ENCODE results near the gene LRRC46. TPM values are rescaled to one million over a fixed set of nuclear protein-coding genes. Genes with fewer than 3 reads are reported as not detected.

Gene LRRC46
- total and polyA plus RNA-seq, 2 of the 13 experiments (the other 11 are each of a cell fraction or from before 2014, with no cell fraction given) = 0.09 TPM

DNA sequence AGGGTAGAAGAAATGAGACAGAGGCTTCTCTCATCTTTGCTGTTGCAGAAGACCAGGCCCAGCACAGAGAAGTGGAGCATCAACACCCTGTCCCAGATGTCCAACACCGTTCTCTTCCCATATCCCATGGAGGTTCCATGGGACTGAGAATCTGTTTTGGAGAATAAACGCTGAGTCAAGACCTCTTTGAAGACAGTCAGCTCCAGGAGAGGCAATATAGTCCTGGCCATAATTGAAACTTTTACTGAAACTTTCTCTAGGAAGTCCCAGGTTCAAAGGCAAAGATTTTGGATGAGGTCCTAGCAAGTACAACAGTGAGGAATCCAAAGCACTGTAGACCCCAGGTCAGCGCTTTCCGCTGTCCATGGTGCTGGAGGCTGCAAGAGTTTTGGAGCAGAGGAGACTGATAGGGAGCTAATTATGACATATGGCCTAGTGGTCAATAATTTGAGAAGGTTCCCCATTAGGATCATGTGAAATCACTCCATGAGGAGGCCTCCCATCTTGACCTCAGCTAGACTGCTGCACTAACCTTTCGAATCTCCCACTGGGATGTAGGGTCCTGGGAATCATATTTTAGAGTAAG, 45.8 kb upstream of the LRRC46 start (continued):
- TF ChIP-seq, protein P1, sequence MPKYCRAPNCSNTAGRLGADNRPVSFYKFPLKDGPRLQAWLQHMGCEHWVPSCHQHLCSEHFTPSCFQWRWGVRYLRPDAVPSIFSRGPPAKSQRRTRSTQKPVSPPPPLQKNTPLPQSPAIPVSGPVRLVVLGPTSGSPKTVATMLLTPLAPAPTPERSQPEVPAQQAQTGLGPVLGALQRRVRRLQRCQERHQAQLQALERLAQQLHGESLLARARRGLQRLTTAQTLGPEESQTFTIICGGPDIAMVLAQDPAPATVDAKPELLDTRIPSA (CRISPR knock-in tag; IDR thresholded peaks at IDR 0.05; ENCODE audit: borderline replicate concordance) = no peak
- TF ChIP-seq SIN3B (IDR thresholded peaks at IDR 0.05; ENCODE audit: low read length) = no peak
- no peak for TF ChIP-seq TAF15 (IDR thresholded peaks at IDR 0.05; ENCODE audit: low read depth, low read length, poor library complexity, severe bottlenecking)
- no peak for TF ChIP-seq ARID2 (CRISPR knock-in tag; IDR thresholded peaks at IDR 0.05; ENCODE audit: borderline replicate concordance)
- TF ChIP-seq HMG20B (CRISPR knock-in tag; conservative IDR thresholded peaks at IDR 0.05) = 0 out of 2 replicates have a peak, but pooled peaks have one; percentile 39
- TF ChIP-seq SPEN (CRISPR knock-in tag; IDR thresholded peaks at IDR 0.05; ENCODE audit: low read depth) = no peak
- no peak for TF ChIP-seq FOXK2 (IDR thresholded peaks at IDR 0.05)
- TF ChIP-seq MTF1 (CRISPR knock-in tag; IDR thresholded peaks at IDR 0.05) = no peak; the same call in 1 of the 2 replicates
- no peak for TF ChIP-seq KDM5B (CRISPR knock-in tag; IDR thresholded peaks at IDR 0.05; ENCODE audit: borderline replicate concordance)
- 0 out of 2 replicates have a peak, but pooled peaks have one; percentile 24 for TF ChIP-seq ONECUT2 (CRISPR knock-in tag; IDR thresholded peaks at IDR 0.05)
- TF ChIP-seq, protein P2, sequence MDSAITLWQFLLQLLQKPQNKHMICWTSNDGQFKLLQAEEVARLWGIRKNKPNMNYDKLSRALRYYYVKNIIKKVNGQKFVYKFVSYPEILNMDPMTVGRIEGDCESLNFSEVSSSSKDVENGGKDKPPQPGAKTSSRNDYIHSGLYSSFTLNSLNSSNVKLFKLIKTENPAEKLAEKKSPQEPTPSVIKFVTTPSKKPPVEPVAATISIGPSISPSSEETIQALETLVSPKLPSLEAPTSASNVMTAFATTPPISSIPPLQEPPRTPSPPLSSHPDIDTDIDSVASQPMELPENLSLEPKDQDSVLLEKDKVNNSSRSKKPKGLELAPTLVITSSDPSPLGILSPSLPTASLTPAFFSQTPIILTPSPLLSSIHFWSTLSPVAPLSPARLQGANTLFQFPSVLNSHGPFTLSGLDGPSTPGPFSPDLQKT (CRISPR knock-in tag; IDR thresholded peaks at IDR 0.05; ENCODE audit: borderline replicate concordance) = no peak
- TF ChIP-seq, protein P3, sequence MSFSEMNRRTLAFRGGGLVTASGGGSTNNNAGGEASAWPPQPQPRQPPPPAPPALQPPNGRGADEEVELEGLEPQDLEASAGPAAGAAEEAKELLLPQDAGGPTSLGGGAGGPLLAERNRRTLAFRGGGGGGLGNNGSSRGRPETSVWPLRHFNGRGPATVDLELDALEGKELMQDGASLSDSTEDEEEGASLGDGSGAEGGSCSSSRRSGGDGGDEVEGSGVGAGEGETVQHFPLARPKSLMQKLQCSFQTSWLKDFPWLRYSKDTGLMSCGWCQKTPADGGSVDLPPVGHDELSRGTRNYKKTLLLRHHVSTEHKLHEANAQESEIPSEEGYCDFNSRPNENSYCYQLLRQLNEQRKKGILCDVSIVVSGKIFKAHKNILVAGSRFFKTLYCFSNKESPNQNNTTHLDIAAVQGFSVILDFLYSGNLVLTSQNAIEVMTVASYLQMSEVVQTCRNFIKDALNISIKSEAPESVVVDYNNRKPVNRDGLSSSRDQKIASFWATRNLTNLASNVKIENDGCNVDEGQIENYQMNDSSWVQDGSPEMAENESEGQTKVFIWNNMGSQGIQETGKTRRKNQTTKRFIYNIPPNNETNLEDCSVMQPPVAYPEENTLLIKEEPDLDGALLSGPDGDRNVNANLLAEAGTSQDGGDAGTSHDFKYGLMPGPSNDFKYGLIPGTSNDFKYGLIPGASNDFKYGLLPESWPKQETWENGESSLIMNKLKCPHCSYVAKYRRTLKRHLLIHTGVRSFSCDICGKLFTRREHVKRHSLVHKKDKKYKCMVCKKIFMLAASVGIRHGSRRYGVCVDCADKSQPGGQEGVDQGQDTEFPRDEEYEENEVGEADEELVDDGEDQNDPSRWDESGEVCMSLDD (CRISPR knock-in tag; IDR thresholded peaks at IDR 0.05; ENCODE audit: borderline replicate concordance) = no peak
- TF ChIP-seq, protein P4, sequence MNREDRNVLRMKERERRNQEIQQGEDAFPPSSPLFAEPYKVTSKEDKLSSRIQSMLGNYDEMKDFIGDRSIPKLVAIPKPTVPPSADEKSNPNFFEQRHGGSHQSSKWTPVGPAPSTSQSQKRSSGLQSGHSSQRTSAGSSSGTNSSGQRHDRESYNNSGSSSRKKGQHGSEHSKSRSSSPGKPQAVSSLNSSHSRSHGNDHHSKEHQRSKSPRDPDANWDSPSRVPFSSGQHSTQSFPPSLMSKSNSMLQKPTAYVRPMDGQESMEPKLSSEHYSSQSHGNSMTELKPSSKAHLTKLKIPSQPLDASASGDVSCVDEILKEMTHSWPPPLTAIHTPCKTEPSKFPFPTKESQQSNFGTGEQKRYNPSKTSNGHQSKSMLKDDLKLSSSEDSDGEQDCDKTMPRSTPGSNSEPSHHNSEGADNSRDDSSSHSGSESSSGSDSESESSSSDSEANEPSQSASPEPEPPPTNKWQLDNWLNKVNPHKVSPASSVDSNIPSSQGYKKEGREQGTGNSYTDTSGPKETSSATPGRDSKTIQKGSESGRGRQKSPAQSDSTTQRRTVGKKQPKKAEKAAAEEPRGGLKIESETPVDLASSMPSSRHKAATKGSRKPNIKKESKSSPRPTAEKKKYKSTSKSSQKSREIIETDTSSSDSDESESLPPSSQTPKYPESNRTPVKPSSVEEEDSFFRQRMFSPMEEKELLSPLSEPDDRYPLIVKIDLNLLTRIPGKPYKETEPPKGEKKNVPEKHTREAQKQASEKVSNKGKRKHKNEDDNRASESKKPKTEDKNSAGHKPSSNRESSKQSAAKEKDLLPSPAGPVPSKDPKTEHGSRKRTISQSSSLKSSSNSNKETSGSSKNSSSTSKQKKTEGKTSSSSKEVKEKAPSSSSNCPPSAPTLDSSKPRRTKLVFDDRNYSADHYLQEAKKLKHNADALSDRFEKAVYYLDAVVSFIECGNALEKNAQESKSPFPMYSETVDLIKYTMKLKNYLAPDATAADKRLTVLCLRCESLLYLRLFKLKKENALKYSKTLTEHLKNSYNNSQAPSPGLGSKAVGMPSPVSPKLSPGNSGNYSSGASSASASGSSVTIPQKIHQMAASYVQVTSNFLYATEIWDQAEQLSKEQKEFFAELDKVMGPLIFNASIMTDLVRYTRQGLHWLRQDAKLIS (CRISPR knock-in tag; IDR thresholded peaks at IDR 0.05) = no peak
- TF ChIP-seq ATM (IDR thresholded peaks at IDR 0.05; ENCODE audit: borderline replicate concordance) = no peak
- 0 out of 2 replicates have a peak, but pooled peaks have one; percentile 65 for TF ChIP-seq MYNN (CRISPR knock-in tag; IDR thresholded peaks at IDR 0.05; ENCODE audit: low read depth)
- TF ChIP-seq, protein P5, sequence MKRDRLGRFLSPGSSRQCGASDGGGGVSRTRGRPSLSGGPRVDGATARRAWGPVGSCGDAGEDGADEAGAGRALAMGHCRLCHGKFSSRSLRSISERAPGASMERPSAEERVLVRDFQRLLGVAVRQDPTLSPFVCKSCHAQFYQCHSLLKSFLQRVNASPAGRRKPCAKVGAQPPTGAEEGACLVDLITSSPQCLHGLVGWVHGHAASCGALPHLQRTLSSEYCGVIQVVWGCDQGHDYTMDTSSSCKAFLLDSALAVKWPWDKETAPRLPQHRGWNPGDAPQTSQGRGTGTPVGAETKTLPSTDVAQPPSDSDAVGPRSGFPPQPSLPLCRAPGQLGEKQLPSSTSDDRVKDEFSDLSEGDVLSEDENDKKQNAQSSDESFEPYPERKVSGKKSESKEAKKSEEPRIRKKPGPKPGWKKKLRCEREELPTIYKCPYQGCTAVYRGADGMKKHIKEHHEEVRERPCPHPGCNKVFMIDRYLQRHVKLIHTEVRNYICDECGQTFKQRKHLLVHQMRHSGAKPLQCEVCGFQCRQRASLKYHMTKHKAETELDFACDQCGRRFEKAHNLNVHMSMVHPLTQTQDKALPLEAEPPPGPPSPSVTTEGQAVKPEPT (CRISPR knock-in tag; IDR thresholded peaks at IDR 0.05; ENCODE audit: low read depth) = no peak
- no peak for TF ChIP-seq ASH2L (IDR thresholded peaks at IDR 0.05; ENCODE audit: insufficient read length, low read depth, low read length)

Measured in HepG2 (cell line).